ENCODE results near the gene CALCB.

The CALCB gene

DNA sequence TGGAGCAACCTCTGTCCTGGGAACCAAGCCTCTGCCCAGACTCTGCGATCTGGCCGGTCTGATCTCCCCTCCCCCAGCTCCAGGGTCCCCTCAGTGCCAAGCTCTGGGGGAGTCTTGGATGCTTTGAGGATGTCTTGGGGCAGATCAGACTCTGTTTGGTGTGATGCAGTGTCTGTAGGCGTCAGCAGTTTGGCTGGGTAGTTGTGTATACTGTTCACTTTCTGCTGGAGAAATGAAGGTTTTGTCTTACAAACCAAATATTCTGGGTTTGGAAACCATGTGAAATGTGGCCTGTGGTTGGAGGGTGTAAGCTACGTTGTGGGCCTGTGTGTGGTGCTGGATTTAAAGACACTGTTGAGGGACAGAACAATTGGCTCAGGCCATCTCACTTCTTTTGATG, 46.0 kb downstream of the CALCB start:
- DNase-seq, result no peak

DNA sequence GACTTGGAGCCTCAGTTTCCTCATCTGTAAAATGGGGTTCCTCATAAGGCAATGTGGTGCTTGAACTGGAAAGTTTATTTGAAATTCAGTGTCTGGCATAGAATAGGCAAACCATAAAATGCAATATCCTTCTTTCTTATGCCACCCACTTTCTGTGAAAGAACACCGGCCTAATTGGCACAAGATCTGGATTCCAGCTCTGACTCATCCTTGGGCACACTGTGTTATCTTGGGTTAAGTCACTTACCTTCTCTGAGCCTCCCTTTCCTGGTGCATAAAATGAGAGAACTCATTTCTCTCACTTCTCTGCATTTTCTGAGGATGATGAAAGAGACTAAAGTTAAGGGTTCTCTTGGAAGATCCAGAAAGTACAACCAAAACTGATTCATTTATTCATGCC, 46.4 kb downstream of the CALCB start:
- DNase-seq, result no peak

- DNase-seq, result no peak
These were observed 50.5 kb downstream of the CALCB start for GRCh38 chr11:15123849-15124248.

GRCh38 chr11:15124528-15124927, 51.1 kb downstream of the CALCB start:
- DNase-seq, result no peak

DNA sequence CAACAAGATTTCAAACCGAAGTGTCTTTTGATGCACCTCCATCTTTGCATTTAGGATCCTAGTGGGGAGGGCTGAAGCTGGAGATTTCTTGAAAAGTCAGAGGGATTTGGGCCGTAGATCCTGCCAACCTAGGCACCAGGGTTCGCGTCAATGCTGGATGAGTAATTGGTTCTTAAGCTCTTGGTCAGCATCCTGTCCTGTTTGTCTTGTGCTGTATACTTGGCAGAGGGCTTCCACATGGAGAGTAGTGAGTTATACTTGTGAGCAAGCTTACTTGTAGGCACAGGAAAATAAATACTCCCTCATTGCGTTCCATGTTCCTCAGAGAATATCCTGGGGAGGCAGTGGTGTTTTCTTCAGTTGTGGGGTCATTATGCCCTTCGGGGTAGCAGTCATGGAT, 53.9 kb downstream of the CALCB start:
- DNase-seq, result no peak

Data from stimulated activated CD4-positive, alpha-beta T cell treated with anti-CD3 and anti-CD28 coated beads, Interleukin-4, amount 100 ng/mL, for 4 hours (primary cell).